Keratinocyte (primary cell): ENCODE measurements around the gene TAF13. TPM values are rescaled to one million over a fixed set of nuclear protein-coding genes. Genes with fewer than 3 reads are reported as not detected.
A peak's percentile ranks its signal among the peaks of the same experiment; 100 is the strongest.

Experiments used
- DNase-seq: peaks from one replicate; pipeline ENCODE4 v3.0.0-alpha.2; 2011; ENCODE audit warnings: low read depth, missing footprints, low spot score
- FAIRE-seq: peaks from 2 replicates; lab custom pipeline; 2011; peaks lifted over from hg19 to GRCh38; lab: Jason Lieb, UNC
- H2AFZ ChIP-seq: 2 replicates; pipeline ENCODE4 v1.6.0; 2012; ENCODE audit warnings: low read length, control low read depth, inconsistent platforms; ENCODE audit not compliant: control insufficient read depth
- H3K27ac ChIP-seq: 2 replicates; pipeline ENCODE4 v1.5.1; 2011; ENCODE audit warnings: low read length; ENCODE audit not compliant: control insufficient read depth, insufficient read depth
- H3K27me3 ChIP-seq: 3 replicates; pipeline ENCODE4 v1.6.0; 2011; ENCODE audit warnings: low read length; ENCODE audit not compliant: control insufficient read depth, insufficient read depth; ENCODE audit errors: extremely low read depth
- H3K36me3 ChIP-seq, 2 experiments: 2 replicates in 1 of 2; 3 replicates in 1 of 2; pipeline ENCODE4 v1.5.1; 2011; ENCODE audit warnings: low read length in 2 of 2, mild to moderate bottlenecking in 1 of 2; ENCODE audit not compliant: control insufficient read depth in 2 of 2, insufficient read depth in 2 of 2; ENCODE audit errors: extremely low read depth in 1 of 2
- H3K4me1 ChIP-seq: 3 replicates; pipeline ENCODE4 v1.5.1; 2011; ENCODE audit warnings: low read length; ENCODE audit not compliant: control insufficient read depth, insufficient read depth; ENCODE audit errors: extremely low read depth
- H3K4me2 ChIP-seq: 3 replicates; pipeline ENCODE4 v1.6.0; 2011; ENCODE audit warnings: low read depth, low read length; ENCODE audit not compliant: control insufficient read depth, insufficient read depth; ENCODE audit errors: extremely low read depth
- H3K4me3 ChIP-seq, 3 experiments: fragments of 200-600 bp in 1 of 3; sonication (generic) in 1 of 3; 2 replicates in 2 of 3; 3 replicates in 1 of 3; pipeline ENCODE4 v1.5.1; 2011 to 2016; ENCODE audit warnings: low read length in 3 of 3, mild to moderate bottlenecking in 3 of 3, control low read depth in 2 of 3, inconsistent platforms in 1 of 3, low read depth in 1 of 3, mixed read lengths in 1 of 3, mixed run types in 1 of 3, moderate library complexity in 1 of 3; ENCODE audit not compliant: control insufficient read depth in 2 of 3, insufficient read depth in 2 of 3; ENCODE audit errors: extremely low read depth in 1 of 3
- H3K79me2 ChIP-seq: 2 replicates; pipeline ENCODE4 v1.6.0; 2012; ENCODE audit warnings: low read length; ENCODE audit not compliant: control insufficient read depth, insufficient read depth
- H3K9ac ChIP-seq: 3 replicates; pipeline ENCODE4 v1.6.0; 2011; ENCODE audit warnings: low read length; ENCODE audit not compliant: control insufficient read depth, insufficient read depth; ENCODE audit errors: extremely low read depth
- H3K9me1 ChIP-seq: 3 replicates; pipeline ENCODE4 v1.6.0; 2011; ENCODE audit warnings: low read length; ENCODE audit not compliant: control insufficient read depth, insufficient read depth; ENCODE audit errors: extremely low read depth
- H3K9me3 ChIP-seq: 2 replicates; pipeline ENCODE4 v1.5.1; 2012; ENCODE audit warnings: low read depth, low read length; ENCODE audit not compliant: control insufficient read depth
- H4K20me1 ChIP-seq: 3 replicates; pipeline ENCODE4 v1.6.0; 2011; ENCODE audit warnings: low read length; ENCODE audit not compliant: control insufficient read depth, insufficient read depth; ENCODE audit errors: extremely low read depth
- EZH2 ChIP-seq: IDR thresholded peaks from one replicate; pipeline ENCODE4 v1.6.1; 2012; ENCODE audit warnings: inconsistent platforms, mild to moderate bottlenecking, low read length, moderate library complexity
- dilution Hi-C: fragments of 300-500 bp; cut with MboI; formaldehyde crosslinking; loops from one replicate; pipeline ENCODE4 v1.7.0; 2020; ENCODE audit warnings: low sequenced_read_pairs; ENCODE audit not compliant: extremely low pct_ligation_motif_present
- polyA plus RNA-seq, 5 experiments: library from polyadenylated mRNA; depleted of rRNA in 3 of 5; stranded (reverse) in 3 of 5; stranded (forward) in 1 of 5; unstranded in 1 of 5; fragments of >200 nt; gene quantifications; 1 replicate in 1 of 5; 2 replicates in 3 of 5; 3 replicates in 1 of 5; pipeline versions ENCODE4 v1.2.1 to v1.2.3, GENCODE V29; 2011 to 2012; ENCODE audit warnings: missing spikeins in 2 of 5, low read depth in 1 of 5, low replicate concordance in 1 of 5
- TF ChIP-seq, protein P1 (sequence below), 3 experiments: IDR thresholded peaks in 1 of 3; conservative IDR thresholded peaks in 1 of 3; optimal IDR thresholded peaks in 1 of 3; 2 replicates in 2 of 3; 3 replicates in 1 of 3; pipeline versions ENCODE3 to v1.5.1; 2011; ENCODE audit warnings: low read length in 3 of 3, mild to moderate bottlenecking in 3 of 3, moderate library complexity in 2 of 3, control low read depth in 1 of 3, inconsistent platforms in 1 of 3; ENCODE audit not compliant: insufficient read depth in 2 of 3; ENCODE audit errors: extremely low read depth in 1 of 3

TAF13 gene
- polyA plus RNA-seq, 1 donor (not counting 4 experiments of a cell fraction or from before 2014, with no cell fraction given): 151 TPM

DNA sequence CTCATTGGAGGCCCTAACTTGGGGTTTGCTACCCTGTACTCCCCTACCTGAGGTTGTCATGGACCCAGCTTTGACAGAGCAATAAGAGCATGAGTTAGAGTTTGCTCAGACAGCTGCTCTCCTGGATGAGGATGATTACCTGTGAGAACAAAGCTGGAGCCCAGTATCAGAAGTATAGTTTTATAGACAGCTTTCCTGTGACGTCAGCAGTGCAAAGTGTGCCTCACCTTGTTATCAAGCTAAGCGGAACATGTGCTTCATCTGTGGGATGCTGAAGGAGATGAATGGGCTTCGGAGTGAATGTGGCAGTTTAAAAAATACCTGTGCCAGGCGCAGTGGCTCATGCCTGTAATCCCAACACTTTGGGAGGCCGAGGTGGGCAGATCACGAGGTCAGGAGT, 28.5 kb downstream of the TAF13 start:
- Histone ChIP-seq H3K9me3 (no peaks in the 10 kb centered on the region), H3K4me1 (peaks cover 30% of the 10 kb centered on the region), H2AFZ (peak overlapping the region; percentile 90), H3K9me1 (no peaks in the 10 kb centered on the region), H3K4me2 (peak overlapping the region; percentile 47), H3K4me3 (no peak overlapping the region), H3K79me2 (no peaks in the 10 kb centered on the region), H3K27me3 (no peaks in the 10 kb centered on the region), H4K20me1 (no peaks in the 10 kb centered on the region), H3K36me3 (no peaks in the 10 kb centered on the region), H3K27ac (no peak overlapping the region), H3K9ac (no peak overlapping the region)
- TF ChIP-seq EZH2: no peak
- TF ChIP-seq, protein P1, sequence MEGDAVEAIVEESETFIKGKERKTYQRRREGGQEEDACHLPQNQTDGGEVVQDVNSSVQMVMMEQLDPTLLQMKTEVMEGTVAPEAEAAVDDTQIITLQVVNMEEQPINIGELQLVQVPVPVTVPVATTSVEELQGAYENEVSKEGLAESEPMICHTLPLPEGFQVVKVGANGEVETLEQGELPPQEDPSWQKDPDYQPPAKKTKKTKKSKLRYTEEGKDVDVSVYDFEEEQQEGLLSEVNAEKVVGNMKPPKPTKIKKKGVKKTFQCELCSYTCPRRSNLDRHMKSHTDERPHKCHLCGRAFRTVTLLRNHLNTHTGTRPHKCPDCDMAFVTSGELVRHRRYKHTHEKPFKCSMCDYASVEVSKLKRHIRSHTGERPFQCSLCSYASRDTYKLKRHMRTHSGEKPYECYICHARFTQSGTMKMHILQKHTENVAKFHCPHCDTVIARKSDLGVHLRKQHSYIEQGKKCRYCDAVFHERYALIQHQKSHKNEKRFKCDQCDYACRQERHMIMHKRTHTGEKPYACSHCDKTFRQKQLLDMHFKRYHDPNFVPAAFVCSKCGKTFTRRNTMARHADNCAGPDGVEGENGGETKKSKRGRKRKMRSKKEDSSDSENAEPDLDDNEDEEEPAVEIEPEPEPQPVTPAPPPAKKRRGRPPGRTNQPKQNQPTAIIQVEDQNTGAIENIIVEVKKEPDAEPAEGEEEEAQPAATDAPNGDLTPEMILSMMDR (optimal IDR thresholded peaks at IDR 0.05 in 1 of 3, IDR thresholded peaks at IDR 0.05 in 1 of 3, conservative IDR thresholded peaks at IDR 0.05 in 1 of 3; ENCODE audit: extremely low read depth in 1 of 3, insufficient read depth in 2 of 3, low read length in 3 of 3): no peak
- no peak for DNase-seq
- dilution Hi-C loops: no loop called here
- no peak for FAIRE-seq

DNA sequence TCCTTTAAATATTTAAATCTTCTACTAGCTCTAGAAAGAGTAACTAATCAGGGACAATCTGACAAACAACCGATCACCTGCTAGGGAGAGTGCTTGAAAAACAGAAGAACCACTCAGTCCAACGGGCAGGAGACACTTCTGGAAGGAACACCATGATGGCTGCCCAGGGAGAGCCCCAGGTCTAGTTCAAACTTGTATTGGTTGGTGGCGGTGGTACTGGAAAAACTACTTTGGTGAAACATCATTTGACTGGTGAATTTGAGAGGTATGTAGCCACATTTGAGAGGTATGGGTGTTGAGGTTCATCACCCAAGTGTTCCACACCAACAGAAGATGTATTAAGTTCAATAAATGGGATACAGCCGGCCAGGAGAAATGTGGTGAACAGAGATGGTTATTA, 29.1 kb downstream of the TAF13 start:
- Histone ChIP-seq H3K4me2 (peak overlapping the region; percentile 47), H3K4me1 (peaks cover 27% of the 10 kb centered on the region), H3K9me1 (no peaks in the 10 kb centered on the region), H4K20me1 (no peaks in the 10 kb centered on the region), H3K79me2 (peaks cover under 1% of the 10 kb centered on the region), H3K27me3 (no peaks in the 10 kb centered on the region), H3K9ac (no peak overlapping the region), H3K27ac (no peak overlapping the region), H3K4me3 (no peak overlapping the region), H2AFZ (peak overlapping the region; percentile 90), H3K9me3 (no peaks in the 10 kb centered on the region), H3K36me3 (no peaks in the 10 kb centered on the region)
- no peak for TF ChIP-seq EZH2
- TF ChIP-seq, protein P1 (optimal IDR thresholded peaks at IDR 0.05 in 1 of 3, IDR thresholded peaks at IDR 0.05 in 1 of 3, conservative IDR thresholded peaks at IDR 0.05 in 1 of 3; ENCODE audit: extremely low read depth in 1 of 3, insufficient read depth in 2 of 3, low read length in 3 of 3): no peak
- dilution Hi-C loops: no loop called here
- no peak for FAIRE-seq
- DNase-seq: no peak
